HG02938 (cell line): ENCODE measurements around the gene MPC1.
"Not testable (repeated sequence)": the region's sequence is repeated elsewhere in the genome, so short reads cannot be mapped to it uniquely, and the experiment has no call there.

ENCODE experiments used
- ATAC-seq: cut with Tn5 transposase; IDR thresholded peaks from one replicate; pipeline ENCODE4 v1.9.1; 2021; ENCODE audit warnings: mild to moderate bottlenecking, moderate library complexity; ENCODE audit not compliant: unreplicated experiment

MPC1 gene

GRCh38 chr6:166382500-166382932 is 224 bp downstream of the MPC1 start:
- peak; percentile 7 for ATAC-seq

GRCh38 chr6:166381733-166382499 is 824 bp downstream of the MPC1 start:
- ATAC-seq = peak; percentile 47

GRCh38 chr6:166381381-166381732 is 1.4 kb downstream of the MPC1 start:
- ATAC-seq = no peak

GRCh38 chr6:166379800-166380199 is 2.9 kb downstream of the MPC1 start:
- ATAC-seq = no peak

- ATAC-seq = no peak
Measured at GRCh38 chr6:166379103-166379586, 3.6 kb downstream of the MPC1 start.

GRCh38 chr6:166377721-166378120 is 5.0 kb downstream of the MPC1 start:
- ATAC-seq = no peak

- no peak for ATAC-seq
Measured at GRCh38 chr6:166375013-166375412, 7.7 kb downstream of the MPC1 start.

GRCh38 chr6:166370489-166370888 is 12.3 kb downstream of the MPC1 start:
- no peak for ATAC-seq

- ATAC-seq = no peak
Measured at GRCh38 chr6:166369782-166370181, 13.0 kb downstream of the MPC1 start.

GRCh38 chr6:166366921-166367320 is 15.8 kb downstream of the MPC1 start:
- no peak for ATAC-seq

GRCh38 chr6:166365806-166366205 is 16.9 kb downstream of the MPC1 start:
- no peak for ATAC-seq

- ATAC-seq = no peak
Measured at GRCh38 chr6:166365221-166365620, 17.5 kb downstream of the MPC1 start.

GRCh38 chr6:166364456-166364855 is 18.3 kb downstream of the MPC1 start:
- ATAC-seq = no peak

GRCh38 chr6:166362427-166362826 is 20.3 kb downstream of the MPC1 start:
- ATAC-seq = not testable (repeated sequence)

GRCh38 chr6:166361077-166361429 is 21.7 kb downstream of the MPC1 start:
- ATAC-seq = no peak

GRCh38 chr6:166360243-166361076 is 22.3 kb downstream of the MPC1 start:
- ATAC-seq = no peak

- no peak for ATAC-seq
Measured at GRCh38 chr6:166355552-166355951, 27.2 kb downstream of the MPC1 start.

- ATAC-seq = no peak
Measured at GRCh38 chr6:166354965-166355364, 27.8 kb downstream of the MPC1 start.

- ATAC-seq = no peak
Measured at GRCh38 chr6:166354143-166354542, 28.6 kb downstream of the MPC1 start.

GRCh38 chr6:166353507-166353906 is 29.2 kb downstream of the MPC1 start:
- no peak for ATAC-seq

- no peak for ATAC-seq
Measured at GRCh38 chr6:166352923-166353322, 29.8 kb downstream of the MPC1 start.

GRCh38 chr6:166351715-166352285 is 30.9 kb downstream of the MPC1 start:
- peak; percentile 100 for ATAC-seq
